Measurements from ENCODE around the gene PRKN.

The PRKN gene

GRCh38 chr6:162615016-162615705, 112.4 kb downstream of the PRKN start:
- DNase-seq (ENCODE audit: low read depth in 2 of 2) = no peak

DNA sequence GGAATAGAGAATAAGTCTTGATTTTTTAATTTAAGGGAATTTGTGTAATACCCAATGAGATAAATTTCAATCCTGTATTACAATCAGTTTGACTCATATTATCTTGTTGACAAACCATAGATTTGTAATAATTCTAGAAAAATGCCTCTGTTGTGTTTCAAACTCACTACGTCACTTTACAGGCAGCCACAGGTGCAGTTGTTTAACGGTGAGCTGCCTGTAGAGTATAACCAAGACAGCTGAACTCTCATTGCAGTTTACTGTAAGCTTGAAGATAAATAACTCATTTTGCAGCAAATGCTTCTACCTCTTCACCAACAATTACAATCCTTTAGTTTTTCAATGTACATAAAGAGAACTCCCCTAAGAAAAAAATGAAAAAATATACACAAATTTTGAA, 114.3 kb downstream of the PRKN start:
- DNase-seq (ENCODE audit: low read depth in 2 of 2) = no peak

DNA sequence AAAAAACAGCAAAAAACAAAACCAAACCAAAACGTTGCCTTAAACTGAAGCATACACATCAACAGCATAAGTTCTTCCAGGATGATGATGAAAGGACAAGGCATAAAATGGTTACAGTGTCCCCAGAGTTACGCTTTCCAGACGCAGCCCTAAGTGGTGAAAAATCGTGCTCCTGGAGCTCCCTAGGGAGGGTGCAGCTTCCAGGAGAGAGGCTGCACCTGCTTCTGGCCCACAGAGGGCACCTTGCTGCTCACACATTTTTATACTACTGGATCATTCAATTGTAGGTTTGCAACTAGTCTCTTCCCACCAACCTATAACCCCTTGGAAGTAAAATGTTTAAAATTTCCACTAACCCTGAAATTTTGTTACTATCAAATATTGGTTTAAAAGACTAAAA, 115.0 kb downstream of the PRKN start:
- no peak for DNase-seq (ENCODE audit: low read depth in 2 of 2)

DNA sequence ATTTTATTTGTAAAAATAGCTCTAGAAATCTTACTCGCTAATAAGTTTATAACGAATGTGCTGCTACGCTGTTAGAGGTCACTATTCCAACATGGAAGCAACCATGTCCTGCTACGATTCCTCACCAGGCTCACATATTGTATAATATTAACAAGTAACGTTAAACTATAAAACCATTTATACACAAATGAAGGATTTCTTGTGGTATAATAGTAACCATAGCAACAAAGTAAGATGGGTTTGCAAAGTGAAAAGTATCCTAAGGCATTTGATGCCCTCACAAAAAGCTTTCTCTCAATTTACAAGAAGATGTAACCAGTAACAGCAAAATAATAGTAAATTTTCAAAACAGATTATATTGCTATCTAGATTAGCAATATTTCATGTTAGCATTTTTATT, 117.2 kb downstream of the PRKN start:
- DNase-seq (ENCODE audit: low read depth in 2 of 2) = no peak

DNA sequence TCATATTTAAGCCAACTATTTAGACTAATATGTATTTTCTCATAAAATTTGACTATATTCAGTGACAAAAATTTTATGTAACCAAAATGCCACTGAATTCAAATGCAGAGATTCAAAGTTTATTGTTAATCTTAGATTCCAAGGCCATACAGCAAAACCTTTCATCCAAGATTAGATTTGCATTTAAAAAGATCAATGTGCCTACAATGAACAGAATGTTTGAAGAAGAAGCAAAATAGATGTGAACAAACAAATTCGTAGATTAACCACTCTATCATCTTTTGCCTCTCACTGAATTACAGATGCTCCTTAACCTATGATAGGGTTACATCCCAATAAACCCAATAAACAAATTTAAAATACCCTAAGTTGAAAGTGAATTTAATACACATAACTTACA, 121.7 kb downstream of the PRKN start:
- DNase-seq (ENCODE audit: low read depth in 2 of 2) = no peak

GRCh38 chr6:162603231-162604015, 124.1 kb downstream of the PRKN start:
- DNase-seq (ENCODE audit: low read depth in 2 of 2) = no peak

DNA sequence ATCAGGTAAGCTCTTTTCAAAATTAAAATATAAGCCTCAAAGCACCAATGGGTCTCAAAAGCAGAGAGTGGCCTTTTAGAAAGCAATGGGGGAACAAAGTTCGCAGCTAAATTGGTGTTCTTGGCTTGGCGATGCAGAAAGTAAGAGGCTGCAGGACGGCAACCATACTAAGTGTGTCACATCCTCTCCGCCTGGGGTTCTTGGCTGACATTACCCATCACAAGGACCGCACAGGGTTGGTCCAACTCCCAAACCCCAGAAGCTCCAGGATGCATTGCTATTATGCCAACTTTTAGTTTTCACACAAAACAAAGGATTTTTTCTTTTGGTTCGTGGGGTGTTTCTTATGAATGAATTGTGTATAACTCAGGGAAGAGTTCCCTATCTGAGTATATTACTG, 124.8 kb downstream of the PRKN start:
- DNase-seq (ENCODE audit: low read depth in 2 of 2) = no peak

DNA sequence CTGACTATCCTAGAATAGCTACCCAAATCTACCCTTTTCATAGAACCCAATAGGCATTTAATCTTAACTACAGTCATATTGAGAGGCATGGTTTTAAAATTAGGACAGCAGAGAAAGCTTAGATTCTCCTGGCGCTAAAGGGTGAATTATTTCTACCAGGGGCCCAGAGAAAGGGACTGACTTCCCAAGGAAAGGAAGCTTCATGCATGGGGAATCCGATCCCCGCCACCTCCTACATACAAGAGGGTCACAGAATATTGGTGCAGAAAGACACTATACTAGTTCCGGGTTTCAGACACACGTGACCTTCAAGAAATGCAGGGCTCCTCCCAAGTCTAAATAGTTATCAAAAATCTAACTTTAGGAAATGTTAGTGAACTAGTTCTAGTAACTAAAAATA, 130.9 kb downstream of the PRKN start:
- DNase-seq (ENCODE audit: low read depth in 2 of 2) = no peak

GRCh38 chr6:162591517-162591916, 136.0 kb downstream of the PRKN start:
- DNase-seq (ENCODE audit: low read depth in 2 of 2) = no peak

GRCh38 chr6:162581988-162582780, 145.4 kb downstream of the PRKN start:
- DNase-seq (ENCODE audit: low read depth in 2 of 2) = no peak

DNA sequence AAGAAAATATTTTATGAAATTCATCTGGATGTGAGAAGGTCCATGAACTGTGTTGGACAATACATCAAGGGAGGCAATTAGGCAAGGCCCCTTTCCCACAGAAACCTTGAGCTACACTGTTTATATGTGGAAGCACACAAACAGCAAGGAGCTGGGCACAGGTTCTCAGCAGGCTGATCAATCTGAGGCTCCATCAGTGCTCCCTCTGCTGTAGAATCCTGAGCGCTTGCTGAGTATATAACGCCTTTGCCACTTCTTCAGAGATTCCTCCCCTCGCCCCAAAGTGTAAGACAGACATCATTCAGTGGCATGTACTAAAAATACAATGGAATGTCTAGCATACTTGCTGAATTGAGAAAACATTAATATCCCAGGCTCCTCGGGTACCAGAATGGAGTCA, 146.9 kb downstream of the PRKN start:
- no peak for DNase-seq (ENCODE audit: low read depth in 2 of 2)

DNA sequence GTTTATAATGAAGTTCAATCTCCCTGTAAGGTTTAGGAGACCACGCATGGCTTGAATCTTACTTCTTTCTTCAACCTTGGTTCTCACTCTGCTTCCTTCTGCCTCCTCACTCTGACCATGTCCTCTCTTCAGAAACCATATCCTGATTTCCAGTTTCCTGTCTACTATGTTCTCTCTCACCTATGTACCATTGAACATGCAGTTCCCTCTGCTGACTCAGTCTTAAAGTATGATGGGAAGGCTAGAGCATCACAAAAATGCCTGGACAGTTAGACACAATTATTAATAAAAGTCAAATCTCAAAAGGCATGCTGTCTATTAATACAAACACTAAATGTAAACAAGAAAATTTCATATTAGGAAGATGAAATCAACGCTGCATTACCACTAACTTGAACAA, 151.6 kb downstream of the PRKN start:
- no peak for DNase-seq (ENCODE audit: low read depth in 2 of 2)

DNA sequence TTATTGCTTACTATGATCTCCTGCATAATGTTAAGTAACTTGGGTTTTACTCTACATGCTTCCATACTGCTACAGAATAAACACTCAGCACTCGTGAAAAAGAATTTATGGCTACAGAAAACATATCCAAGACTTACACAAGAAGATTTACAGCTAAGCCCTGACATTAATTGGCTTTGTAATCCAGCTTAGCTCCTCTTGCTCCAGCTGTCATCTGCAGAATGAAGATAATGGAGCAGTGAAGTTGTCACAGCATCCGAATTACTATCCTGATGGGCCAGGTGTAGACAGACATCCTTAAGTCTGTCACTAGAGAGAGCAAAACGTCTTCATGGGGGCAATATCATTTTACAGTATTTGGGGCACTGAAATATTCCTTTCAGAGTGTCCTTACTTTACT, 155.3 kb downstream of the PRKN start:
- no peak for DNase-seq (ENCODE audit: low read depth in 2 of 2)

DNA sequence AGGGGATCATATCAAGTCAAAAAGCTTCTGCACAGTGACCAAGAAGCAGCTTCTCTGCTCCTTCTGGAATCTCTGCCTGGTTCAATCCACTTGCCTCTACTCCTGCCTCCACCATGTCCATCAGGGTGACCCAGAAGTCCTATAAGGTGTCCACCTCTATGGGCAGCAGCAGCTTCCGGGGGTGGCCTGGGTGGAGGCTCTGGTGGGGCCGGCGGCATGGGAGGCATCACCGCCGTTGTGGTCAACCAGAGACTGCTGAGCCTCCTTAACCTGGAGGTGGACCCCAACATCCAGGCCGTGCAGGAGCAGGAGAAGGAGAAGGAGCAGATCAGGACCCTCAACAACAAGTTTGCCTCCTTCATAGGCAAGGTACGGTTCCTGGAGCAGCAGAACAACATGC, 159.3 kb downstream of the PRKN start:
- no peak for DNase-seq (ENCODE audit: low read depth in 2 of 2)

- no peak for DNase-seq (ENCODE audit: low read depth in 2 of 2)
Observed at GRCh38 chr6:162562041-162562440, 165.5 kb downstream of the PRKN start.

- DNase-seq (ENCODE audit: low read depth in 2 of 2) = no peak
Observed at GRCh38 chr6:162560891-162561290, 166.7 kb downstream of the PRKN start.

DNA sequence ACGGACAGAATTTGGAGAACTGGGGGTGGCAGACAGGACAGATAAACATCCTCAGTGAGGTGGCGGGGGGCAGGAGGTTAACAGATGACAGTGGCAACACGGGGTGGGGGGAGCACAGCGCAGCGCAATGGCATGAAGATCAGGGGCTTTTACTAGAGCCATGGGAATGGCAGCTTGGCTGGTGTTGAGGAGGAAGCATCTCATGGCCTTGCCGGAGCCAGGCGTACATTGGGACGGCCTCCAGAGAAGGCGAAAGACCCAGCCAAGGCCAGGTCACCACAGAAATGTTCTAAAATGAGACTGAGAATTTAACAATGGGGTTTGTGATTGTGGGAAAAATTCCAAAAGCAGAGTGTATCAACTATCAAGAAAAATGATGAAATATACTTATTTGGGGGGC, 173.0 kb downstream of the PRKN start:
- DNase-seq (ENCODE audit: low read depth in 2 of 2) = no peak

DNA sequence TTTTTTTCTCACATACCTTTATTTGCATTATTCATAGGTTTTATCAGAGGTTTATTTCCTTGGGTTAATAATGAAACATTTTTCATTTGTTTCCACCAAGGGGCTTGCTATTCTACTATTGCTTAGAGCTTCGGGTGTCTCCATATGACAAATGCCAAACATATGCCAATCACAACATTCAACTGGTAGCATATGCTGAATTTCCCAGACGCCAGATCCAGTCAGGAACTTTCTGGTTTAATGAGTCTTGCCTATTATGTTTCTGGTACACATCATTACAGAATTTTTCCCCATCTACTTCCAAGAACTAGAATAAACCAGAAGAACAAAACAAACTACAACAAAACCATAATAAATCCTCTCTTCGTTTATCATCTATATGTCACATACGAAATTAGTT, 180.7 kb downstream of the PRKN start:
- DNase-seq (ENCODE audit: low read depth in 2 of 2) = no peak

GRCh38 chr6:162543221-162543620, 184.3 kb downstream of the PRKN start:
- no peak for DNase-seq (ENCODE audit: low read depth in 2 of 2)

DNA sequence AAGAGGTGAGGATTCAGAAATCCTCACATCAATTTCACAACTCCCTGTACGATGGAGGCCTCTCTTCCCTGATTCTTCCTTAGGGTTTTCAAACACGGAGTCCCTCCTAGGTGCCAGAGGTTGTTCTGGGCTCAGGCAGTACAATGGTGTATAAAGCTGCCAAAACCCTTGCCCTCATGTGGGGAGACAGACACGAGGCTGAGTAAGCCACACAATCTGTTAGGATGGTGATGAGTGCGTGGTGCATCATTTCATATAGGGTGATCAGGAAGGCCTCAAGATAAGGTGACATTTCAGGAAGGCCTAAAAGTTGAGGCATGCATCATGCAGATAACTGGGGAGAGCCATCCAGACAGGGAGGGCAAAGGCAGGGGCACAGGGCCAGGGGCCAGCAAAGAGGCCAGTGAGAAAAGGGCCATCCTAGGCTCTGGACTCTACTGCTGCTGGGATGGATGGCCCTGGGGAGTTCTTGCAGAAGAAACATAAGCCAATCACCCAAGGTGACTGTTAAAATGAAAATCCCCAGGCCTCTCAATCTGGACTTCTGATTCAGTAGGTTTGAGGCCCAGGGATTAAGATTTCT, 186.5 kb downstream of the PRKN start:
- no peak for DNase-seq (ENCODE audit: low read depth in 2 of 2)

GRCh38 chr6:162539321-162539720, 188.2 kb downstream of the PRKN start:
- no peak for DNase-seq (ENCODE audit: low read depth in 2 of 2)

DNA sequence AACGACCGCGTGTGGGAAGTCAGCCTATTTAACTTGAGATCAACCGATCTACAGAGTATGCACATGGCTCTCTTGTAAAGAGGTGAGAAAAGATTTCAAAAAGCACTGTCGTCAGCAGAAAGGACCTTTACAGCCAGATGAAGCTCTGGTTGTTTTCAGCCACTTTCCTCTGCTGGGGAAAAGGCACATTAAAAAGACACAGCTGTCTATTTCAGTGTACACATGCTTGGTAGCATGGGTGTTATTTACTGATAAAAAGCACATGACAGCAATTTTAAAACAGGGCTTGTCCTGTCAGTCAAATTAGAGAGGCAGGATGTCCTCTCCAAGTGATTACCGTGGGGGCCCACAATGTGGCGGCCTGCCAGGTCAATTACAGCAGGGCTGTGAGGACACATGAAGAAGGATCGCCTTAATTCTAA, 188.9 kb downstream of the PRKN start:
- DNase-seq (ENCODE audit: low read depth in 2 of 2) = no peak
